ENCODE measurements around the gene AP4M1.

Gene AP4M1

GRCh38 chr7:100100420-100101015 is 925 bp upstream of the AP4M1 start:
- no peak for TF ChIP-seq CTCF (IDR thresholded peaks at IDR 0.05; ENCODE audit: extremely low read depth, missing control alignments)
- peak; percentile 95 for DNase-seq (ENCODE audit: low spot score)

DNA sequence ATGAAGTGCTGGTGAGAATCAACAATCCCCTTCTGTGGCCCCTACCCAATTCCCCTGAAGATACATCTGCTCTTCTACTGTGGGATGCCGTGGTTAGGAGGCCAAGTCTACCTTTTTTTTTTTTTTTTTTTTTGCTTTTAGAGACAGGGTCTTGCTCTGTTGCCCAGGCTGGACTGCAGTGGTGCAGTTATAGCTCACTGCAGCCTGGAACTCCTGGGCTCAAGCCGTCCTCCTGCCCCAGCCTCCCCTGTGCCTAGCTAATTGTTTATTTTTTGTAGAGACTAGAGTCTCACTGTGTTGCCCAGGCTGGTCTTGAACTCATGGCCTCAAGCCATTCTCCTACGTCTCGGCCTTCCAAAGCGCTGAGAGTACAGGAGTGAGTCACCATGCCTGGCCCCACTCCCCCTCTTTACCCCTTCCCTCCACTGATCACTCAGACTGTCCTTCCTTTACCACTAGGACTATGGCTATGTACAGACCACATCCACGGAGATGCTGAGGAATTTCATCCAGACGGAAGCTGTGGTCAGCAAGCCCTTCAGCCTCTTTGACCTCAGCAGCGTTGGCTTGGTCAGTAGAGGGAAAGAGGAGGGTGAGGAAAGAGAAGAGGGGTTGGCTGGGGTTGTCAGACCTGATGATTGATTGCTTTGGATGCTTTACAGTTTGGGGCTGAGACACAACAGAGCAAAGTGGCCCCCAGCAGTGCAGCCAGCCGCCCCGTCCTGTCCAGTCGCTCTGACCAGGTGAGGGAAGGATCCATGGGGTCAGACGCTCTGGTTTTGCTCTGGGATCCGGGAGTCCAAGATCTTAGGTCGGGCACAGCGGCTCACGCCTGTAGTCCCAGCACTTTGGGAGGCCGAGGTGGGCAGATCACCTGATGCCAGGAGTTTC is 1.8 kb downstream of the AP4M1 start:
- DNase-seq (ENCODE audit: low spot score) = no peak
- TF ChIP-seq CTCF (IDR thresholded peaks at IDR 0.05; ENCODE audit: extremely low read depth, missing control alignments) = no peak

DNA sequence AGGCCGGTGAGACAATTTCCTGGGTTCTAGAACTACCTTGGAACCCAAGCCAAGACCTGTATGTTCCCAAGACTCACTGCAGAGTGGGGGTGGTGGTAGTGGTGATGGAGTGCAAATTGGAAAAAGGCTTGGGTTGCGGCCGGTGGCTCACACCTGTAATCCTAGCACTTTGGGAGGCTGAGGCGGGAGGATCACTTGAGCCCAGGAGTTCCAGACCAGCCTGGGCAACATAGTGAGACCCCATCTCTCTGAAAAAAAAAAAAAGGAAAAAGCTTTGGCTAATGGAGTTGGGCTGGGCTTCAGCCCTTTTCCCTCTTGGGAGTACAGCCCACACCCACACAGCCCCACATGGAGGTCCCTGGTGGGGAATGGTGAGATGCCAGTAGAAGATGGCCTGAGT is 4.1 kb downstream of the AP4M1 start:
- DNase-seq (ENCODE audit: low spot score) = no peak
- no peak for TF ChIP-seq CTCF (IDR thresholded peaks at IDR 0.05; ENCODE audit: extremely low read depth, missing control alignments)

DNA sequence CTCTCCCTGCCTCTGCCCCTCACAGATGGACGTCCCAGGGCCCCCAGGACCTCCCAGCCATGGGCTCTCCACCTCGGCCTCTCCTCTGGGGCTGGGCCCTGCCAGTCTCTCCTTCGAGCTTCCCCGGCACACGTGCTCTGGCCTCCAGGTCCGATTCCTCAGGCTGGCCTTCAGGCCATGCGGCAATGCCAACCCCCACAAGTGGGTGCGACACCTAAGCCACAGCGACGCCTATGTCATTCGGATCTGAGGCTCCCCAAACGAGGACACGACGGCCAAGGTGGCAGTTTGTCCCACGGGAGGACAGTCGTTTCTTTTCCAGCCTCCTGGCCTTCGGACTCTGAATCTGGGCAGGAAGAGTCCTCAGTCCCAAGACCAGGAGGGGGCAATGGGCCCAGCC is 5.2 kb downstream of the AP4M1 start:
- no peak for DNase-seq (ENCODE audit: low spot score)
- TF ChIP-seq CTCF (IDR thresholded peaks at IDR 0.05; ENCODE audit: extremely low read depth, missing control alignments) = no peak

DNA sequence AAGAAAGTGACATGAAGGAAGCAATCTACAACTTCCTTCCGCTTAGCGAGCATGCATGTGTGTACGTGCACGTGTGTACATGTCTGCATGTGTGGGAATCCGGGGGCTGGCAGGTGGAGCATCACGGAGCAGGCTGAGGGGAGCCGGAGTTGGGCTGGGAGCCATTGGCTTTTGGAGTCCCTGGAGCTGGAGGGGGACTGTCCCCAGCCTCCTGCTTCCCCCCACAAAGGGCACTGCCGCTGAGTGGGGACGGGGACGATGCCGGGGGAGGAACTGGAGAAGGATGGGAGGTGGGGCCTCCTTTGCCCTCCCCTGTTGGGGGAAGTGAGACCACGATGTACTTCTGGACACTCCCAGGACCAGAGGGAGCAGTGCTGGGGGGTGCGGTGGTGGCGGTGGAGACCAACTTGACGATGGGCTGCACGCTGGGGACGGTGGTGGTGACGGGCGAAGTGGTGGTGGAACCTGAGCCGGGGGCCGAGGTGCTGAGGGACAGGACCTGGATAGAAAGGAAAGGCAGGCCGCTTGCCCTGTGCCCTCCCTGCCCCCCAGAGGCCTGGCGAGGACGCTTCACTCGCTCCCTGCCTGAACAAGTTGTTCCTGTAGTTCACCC is 5.8 kb downstream of the AP4M1 start:
- no peak for DNase-seq (ENCODE audit: low spot score)
- no peak for TF ChIP-seq CTCF (IDR thresholded peaks at IDR 0.05; ENCODE audit: extremely low read depth, missing control alignments)

- no peak for TF ChIP-seq CTCF (IDR thresholded peaks at IDR 0.05; ENCODE audit: extremely low read depth, missing control alignments)
- no peak for DNase-seq (ENCODE audit: low spot score)
These were observed 6.4 kb downstream of the AP4M1 start for GRCh38 chr7:100107890-100108289.

All from GM20000 (cell line).